Inferior parietal cortex (tissue), 1 donor: ENCODE results near the gene CDR2.
"Not testable (repeated sequence)": the region's sequence is repeated elsewhere in the genome, so short reads cannot be mapped to it uniquely, and the experiment has no call there.

ENCODE experiments used
- DNase-seq: peaks from one replicate; pipeline ENCODE4 v3.0.0-alpha.2; 2016; ENCODE audit errors: extremely low spot score

The CDR2 gene

DNA sequence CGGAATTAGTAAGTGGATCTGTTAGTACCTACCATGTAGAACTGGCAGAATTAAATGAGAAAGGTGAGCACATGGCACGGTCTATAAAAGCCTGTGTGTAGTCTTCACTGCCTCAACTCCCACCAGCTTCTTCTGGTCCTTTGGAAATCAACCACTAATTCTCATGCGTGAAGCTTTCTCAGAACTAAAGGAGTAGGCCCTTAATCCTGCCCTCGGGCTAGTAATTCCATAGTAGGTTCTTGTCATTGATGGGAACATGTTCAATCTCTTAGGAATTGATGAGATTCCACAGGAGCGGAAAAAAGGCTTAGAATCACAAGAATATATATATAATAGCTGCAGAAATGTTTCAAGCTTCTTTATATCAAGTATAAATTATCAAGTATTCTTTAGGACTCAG, 21.7 kb downstream of the CDR2 start:
- no peak for DNase-seq

GRCh38 chr16:22352140-22352539, 22.3 kb downstream of the CDR2 start:
- no peak for DNase-seq

GRCh38 chr16:22351017-22351416, 23.4 kb downstream of the CDR2 start:
- DNase-seq: not testable (repeated sequence)

DNA sequence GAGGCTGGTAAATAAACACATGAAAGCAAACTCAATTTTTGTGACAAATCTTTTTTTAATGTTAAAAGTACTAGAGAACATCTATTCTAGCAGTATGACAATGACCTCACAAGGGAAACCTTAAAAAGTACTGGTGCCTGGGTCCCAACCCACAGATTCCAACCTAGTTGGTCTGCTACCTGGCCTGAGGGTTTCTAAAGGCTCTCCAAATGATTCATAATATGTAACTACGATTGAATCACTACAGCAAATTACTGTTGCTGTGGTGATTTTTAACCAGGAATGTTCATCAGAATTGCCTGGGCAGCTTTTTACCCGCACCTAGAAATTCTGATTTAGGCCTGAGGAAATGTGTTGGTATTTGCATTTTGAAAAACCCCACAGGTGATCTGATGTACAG, 26.1 kb downstream of the CDR2 start:
- no peak for DNase-seq

GRCh38 chr16:22347100-22347820, 27.2 kb downstream of the CDR2 start:
- DNase-seq: no peak

DNA sequence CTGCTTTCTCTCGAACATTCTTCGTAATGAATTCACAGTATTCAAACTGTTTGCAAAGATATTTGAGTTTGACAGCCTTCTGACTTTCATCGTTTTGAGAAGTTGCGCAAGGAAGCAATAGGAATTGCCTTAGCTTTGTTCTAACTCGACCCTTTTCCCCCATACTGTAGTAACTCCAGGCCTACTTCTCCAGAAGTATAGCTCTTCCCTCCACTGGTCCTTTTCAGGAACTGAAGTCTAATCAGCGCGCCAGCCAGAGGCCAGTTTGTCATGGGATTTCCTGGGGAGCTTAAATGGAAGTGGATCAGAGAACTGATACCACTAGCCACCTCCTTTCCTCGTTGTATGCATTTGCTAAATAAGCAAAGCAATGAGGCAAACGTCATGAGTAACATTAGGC, 27.9 kb downstream of the CDR2 start:
- peak; percentile 9 for DNase-seq

GRCh38 chr16:22342082-22342481, 32.3 kb downstream of the CDR2 start:
- no peak for DNase-seq

GRCh38 chr16:22340945-22341344, 33.5 kb downstream of the CDR2 start:
- DNase-seq: no peak

GRCh38 chr16:22337849-22338635, 36.4 kb downstream of the CDR2 start:
- DNase-seq: no peak

- DNase-seq: no peak
These were observed 37.4 kb downstream of the CDR2 start for GRCh38 chr16:22337045-22337444.

- no peak for DNase-seq
These were observed 37.8 kb downstream of the CDR2 start for GRCh38 chr16:22336581-22336980.

DNA sequence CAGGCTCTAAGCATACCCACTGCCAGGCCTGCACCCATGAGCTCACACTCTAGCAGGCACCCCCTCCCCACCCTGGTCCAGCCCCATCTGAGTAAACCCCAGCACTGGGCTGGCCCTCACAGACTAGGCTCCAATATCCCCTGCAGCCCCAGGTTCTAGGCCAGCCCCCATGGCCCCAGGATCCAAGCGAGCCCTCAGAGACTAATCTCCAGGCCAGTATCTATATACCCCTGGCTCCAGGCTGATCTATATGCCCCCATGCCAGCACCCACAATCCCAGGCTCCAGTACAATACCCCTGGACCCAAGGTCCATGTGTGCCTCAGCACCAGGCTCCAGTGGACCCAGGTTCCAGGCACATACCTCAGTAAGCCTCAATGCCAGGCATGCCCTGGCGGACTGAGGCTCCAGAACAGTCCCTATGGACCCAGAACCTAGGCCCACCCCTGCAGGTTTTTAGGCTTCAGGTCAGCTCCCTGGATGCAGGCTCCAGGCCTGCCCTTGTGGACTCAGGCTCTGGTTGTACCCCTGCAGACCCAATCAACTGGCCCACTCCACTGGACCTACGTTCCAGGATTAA, 38.7 kb downstream of the CDR2 start:
- no peak for DNase-seq

GRCh38 chr16:22333457-22333994, 40.9 kb downstream of the CDR2 start:
- DNase-seq: no peak

DNA sequence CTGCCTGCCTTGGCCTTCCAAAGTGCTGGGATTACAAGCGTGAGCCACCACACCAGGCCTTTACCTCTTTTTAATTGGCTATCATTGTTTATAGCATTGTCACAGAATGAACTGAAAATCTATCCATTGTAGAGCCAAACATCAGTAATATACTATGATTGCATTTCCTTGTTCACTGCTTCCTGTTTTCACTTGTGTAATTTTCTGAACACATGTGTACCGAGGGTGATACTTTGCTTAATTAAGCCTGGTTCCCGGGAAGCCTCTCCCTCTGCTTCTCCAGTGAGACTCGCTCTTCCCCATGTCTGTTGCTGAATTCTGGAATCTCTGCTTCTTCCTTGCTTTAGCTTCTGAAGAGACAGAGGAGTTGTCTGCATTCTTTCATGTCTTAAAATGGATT, 44.1 kb downstream of the CDR2 start:
- no peak for DNase-seq

DNA sequence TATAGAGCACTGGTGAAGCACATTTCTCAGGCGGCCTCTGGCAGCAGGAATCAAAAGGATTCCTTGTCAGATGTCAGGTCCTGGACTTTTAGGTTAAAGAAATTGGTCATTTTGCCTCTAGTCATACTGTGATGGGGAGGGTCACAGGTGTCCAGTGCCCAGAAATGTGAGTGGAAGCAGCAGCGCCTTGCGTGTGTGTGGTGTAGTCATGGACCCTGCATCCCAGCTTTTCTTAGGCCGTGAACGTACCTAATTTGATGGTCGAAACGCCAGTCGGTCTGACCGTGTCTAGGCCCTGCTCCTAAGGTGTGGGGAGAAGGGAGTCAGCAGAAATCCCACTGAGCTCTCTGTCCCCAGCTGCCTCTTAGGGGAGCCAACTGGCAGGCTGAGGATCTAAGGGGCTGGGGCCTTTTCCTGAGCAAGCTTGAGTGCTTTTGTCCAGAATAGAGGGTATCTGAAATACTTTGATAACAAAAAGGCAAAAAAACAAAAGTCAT, 45.2 kb downstream of the CDR2 start:
- DNase-seq: no peak

DNA sequence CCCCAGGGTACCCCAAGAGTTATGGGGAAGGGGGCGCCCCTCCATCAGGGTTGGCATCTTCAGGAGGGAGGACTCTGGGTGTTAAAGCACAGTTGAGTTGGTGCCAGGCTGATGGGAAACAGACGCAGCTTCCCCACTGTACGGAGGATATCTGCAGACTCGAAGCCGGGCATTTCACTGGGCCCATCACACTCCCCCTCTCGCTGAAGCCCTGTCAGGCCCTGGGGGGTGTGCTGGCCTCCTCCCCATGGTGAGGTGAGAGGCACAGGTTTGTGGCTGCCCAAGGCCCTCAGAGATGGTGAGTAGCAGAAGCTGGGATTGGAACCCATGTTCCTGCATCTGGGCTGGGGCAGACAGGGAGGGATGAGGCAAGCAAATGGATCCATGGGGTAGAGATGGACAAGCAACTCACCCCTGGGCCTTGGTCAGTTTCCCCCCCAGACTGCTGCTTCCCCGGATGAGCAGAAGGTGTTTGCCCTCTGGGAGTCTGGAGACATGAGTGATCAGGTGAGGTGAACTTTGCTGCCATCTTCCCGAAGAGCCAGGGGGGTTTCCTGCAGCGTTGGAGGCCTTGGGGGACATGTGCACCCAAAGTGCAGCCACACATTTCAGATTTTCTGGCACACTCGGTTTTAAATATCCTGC, 46.2 kb downstream of the CDR2 start:
- DNase-seq: no peak

DNA sequence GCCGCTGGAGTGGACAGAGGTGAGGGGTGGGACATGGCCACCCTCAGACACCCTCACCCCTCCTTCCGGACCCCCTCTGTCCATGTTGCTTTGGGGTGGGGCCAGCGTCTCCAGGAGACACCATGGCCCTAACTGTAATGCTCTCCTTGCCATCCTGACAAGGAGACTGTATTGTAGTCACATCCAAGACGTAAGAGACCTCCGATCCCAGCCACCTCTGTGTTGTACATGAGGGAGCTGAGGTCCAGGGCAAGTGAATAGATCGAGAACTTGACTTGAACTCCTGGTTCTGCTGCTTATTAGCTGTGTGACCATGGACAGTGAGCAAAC, 47.0 kb downstream of the CDR2 start:
- no peak for DNase-seq

DNA sequence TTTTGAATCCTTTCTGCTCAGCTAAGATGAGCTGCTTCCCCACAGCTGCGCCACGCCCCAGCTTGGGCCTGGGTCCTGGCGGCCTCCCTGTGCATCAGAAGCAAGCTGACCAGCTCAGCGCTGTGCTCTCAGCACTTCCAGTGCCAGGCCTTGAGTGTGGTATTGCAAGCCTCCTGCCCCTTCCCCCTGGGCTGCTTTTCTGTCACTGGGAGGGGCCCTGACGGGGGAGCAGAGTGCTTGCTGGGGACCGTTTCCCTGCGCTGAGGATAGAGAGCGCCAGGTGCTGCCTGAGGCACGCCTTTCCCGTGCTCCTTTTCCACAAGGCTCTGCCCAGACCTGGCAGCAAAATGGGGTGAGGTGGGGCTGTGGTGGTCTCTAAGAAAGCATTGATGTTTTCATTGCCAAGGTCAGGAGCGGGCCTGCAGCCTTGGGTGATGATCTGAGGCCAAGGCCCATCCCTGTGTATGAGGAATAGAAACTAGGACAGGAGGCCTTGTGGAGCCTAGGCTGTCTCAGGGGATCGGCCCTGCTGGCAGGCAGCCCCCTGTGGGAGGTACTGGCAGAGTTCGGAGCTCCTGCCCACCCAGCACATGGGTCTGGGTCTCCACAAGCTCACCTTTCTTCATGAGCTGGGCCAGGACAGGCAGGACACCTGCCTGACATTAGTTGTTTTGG, 47.5 kb downstream of the CDR2 start:
- DNase-seq: no peak

DNA sequence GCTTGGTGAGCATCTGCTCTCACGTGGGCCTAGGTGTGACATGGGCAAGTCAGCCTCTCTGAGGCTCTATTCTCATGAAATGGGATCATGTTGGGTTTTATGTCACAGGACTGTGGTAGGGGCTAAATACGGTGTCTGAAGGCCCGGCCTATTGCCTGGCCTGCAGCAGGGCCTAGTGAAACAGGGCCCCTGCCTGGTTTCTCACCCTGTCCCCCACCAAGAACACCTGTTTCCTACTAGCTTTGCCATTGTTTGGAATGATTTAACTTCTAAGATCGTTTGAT, 48.1 kb downstream of the CDR2 start:
- no peak for DNase-seq

DNA sequence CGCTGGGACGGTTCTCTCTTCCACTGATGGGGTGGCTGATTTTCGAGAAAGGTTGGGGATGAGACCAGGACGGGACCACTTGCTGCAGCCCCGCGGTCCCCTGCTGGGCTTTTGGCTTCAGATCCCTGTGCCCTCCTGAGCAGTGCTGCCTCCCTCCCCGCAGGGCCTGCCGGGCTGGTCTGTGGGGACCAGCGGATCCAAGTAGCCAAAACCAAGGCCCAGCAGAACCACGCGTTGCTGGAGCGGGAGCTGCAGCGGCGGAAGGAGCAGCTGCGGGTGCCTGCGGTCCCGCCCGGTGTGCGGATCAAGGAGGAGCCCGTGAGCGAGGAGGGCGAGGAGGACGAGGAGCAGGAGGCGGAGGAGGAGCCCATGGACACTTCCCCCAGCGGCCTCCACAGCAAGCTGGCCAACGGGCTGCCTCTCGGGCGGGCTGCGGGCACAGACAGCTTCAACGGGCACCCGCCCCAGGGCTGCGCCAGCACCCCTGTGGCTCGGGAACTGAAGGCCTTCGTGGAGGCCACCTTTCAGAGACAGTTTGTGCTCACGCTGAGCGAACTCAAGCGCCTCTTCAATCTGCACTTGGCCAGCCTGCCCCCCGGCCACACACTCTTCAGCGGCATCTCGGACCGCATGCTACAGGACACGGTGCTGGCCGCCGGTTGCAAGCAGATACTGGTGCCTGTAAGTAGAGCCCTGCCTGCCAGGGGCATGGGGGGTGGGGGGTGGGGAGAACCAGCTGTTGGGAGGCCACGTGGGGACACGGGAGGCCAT, 48.6 kb downstream of the CDR2 start:
- no peak for DNase-seq
